Thyroid gland (tissue), 4 donors: ENCODE measurements around the gene PCDHB4.

Experiments
- CTCF ChIP-seq, 6 experiments: fragments of 200-600 bp in 3 of 6; fragments of 450-650 bp in 3 of 6; sonication (generic) in 3 of 6; IDR thresholded peaks; one replicate each; pipeline ENCODE4 v1.5.1; 2016 to 2019; ENCODE audit warnings: antibody characterized with exemption in 6 of 6, mild to moderate bottlenecking in 2 of 6, inconsistent platforms in 1 of 6, moderate library complexity in 1 of 6
- POLR2A ChIP-seq, 2 donors: fragments of 450-650 bp; IDR thresholded peaks; one replicate each; pipeline ENCODE4 v1.6.1; 2017; ENCODE audit warnings: antibody characterized with exemption in 2 of 2, mild to moderate bottlenecking in 2 of 2, moderate library complexity in 1 of 2

- TF ChIP-seq CTCF (IDR thresholded peaks at IDR 0.05) (no peak), POLR2A (IDR thresholded peaks at IDR 0.05) (no peak)
Observed at GRCh38 chr5:141077826-141078225, 43.8 kb upstream of the PCDHB4 start.
